MCF 10A (cell line): ENCODE measurements around the gene CABLES1. TPM values are rescaled to one million over a fixed set of nuclear protein-coding genes. Genes with fewer than 3 reads are reported as not detected.

Experiments
- BruUV-seq: library from RNA; stranded (reverse); fragments of 400-500 nt; replicated peaks from 2 replicates; lab custom pipeline; 2021; lab: Mats Ljungman, UMichigan
- CTCF ChIA-PET: fragments of 300-600 bp; sonication (Branson Sonifier 250); formaldehyde crosslinking; extraction: SDS; loops from one replicate; lab custom pipeline; 2021; ENCODE audit warnings: antibody characterized with exemption, inconsistent platforms; lab: Yijun Ruan, JAX
- POLR2A ChIA-PET: fragments of 300-600, 350-650 bp; sonication (Branson Sonifier 250); formaldehyde crosslinking; extraction: SDS; loops from one replicate; lab custom pipeline; 2020; ENCODE audit warnings: antibody characterized with exemption, inconsistent platforms; lab: Yijun Ruan, JAX
- DNase-seq: peaks from one replicate; pipeline ENCODE4 v3.0.0-alpha.2; 2018; ENCODE audit not compliant: unreplicated experiment
- H3K27ac Mint-ChIP-seq: one replicate; pipeline ENCODE4 v1.8.0; 2022; ENCODE audit warnings: mild to moderate bottlenecking, low read depth, mixed read lengths; ENCODE audit not compliant: unreplicated experiment
- H3K27me3 Mint-ChIP-seq: one replicate; pipeline ENCODE4 v1.8.0; 2022; ENCODE audit warnings: mixed read lengths; ENCODE audit not compliant: insufficient read depth, unreplicated experiment
- H3K36me3 Mint-ChIP-seq: one replicate; pipeline ENCODE4 v1.8.0; 2022; ENCODE audit warnings: mild to moderate bottlenecking, moderate library complexity, mixed read lengths; ENCODE audit not compliant: insufficient read depth, unreplicated experiment
- H3K4me1 Mint-ChIP-seq: one replicate; pipeline ENCODE4 v1.8.0; 2022; ENCODE audit warnings: mixed read lengths; ENCODE audit not compliant: insufficient read depth, unreplicated experiment
- H3K4me3 Mint-ChIP-seq: one replicate; pipeline ENCODE4 v1.8.0; 2022; ENCODE audit warnings: mild to moderate bottlenecking, moderate library complexity, mixed read lengths; ENCODE audit not compliant: unreplicated experiment
- H3K9me3 Mint-ChIP-seq: one replicate; pipeline ENCODE4 v1.8.0; 2022; ENCODE audit warnings: mixed read lengths; ENCODE audit not compliant: unreplicated experiment
- CTCF ChIP-seq: fragments of 200-600 bp; IDR thresholded peaks from one replicate; pipeline ENCODE4 v1.8.0; 2022; ENCODE audit warnings: antibody characterized with exemption, mild to moderate bottlenecking; ENCODE audit not compliant: unreplicated experiment
- intact Hi-C: fragments of 100-400 bp; cut with micrococcal nuclease; formaldehyde crosslinking; loops from 2 replicates; pipeline ENCODE4 v1.14.1; 2022
- total RNA-seq: library from RNA; stranded (reverse); gene quantifications from 2 replicates; pipeline ENCODE4 v1.2.3, GENCODE V29; 2022

The CABLES1 gene
- total RNA-seq, 1 experiment from 2014 or later: 3.2 TPM

GRCh38 chr18:23137788-23138216 is 2.5 kb downstream of the CABLES1 start:
- DNase-seq: no peak
- no TSS peak for BruUV-seq
- Mint-ChIP-seq H3K4me1 (peaks cover 27% of the 10 kb centered on the region), H3K27ac (no peak overlapping the region), H3K9me3 (no peaks in the 10 kb centered on the region), H3K27me3 (no peaks in the 10 kb centered on the region), H3K4me3 (no peak overlapping the region), H3K36me3 (no peaks in the 10 kb centered on the region)
- ChIA-PET POLR2A (interaction anchor here (0.7 to 1.5 kb wide), 4 partner anchors 105 to 315 kb away, joined by 3 to 4 read pairs (median 3); partner anchors contain the start of gene RIOK3), CTCF (interaction anchor here (1.0 to 1.3 kb wide), 2 partner anchors 107 to 241 kb away, joined by 3 read pairs; no protein-coding TSS in a partner anchor)
- no peak for TF ChIP-seq CTCF
- intact Hi-C loops: loop anchor here (10.0 kb wide), 2 partner anchors 117 to 447 kb away; partner anchors contain the start of gene NPC1

DNA sequence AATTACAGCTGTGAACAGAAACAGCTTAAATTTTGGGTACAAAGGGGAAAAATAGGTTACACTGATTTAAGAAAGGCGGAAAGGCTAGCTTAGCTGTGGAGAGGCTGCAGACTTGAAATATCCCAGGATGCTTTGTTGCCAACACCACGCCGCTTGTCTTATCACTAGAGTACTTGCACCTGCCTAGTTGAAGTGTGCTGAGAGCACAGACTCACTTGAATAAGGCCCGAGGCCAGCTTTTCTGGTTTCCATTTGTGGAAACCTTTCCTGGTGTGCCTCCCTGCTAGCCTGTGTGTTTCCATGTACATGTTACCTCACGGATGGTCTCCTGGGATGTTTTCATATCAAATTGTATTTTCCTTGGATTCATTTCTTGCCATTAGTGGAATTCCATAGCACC is 3.2 kb downstream of the CABLES1 start:
- intact Hi-C loops: loop anchor here (10.0 kb wide), 2 partner anchors 116 to 446 kb away; partner anchors contain the start of gene NPC1
- POLR2A ChIA-PET: interaction anchor here (0.7 to 1.5 kb wide), 3 partner anchors 106 to 315 kb away, joined by 3 to 4 read pairs (median 3); partner anchors contain the start of gene RIOK3
- no peaks in the 10 kb centered on the region for H3K9me3 Mint-ChIP-seq
- no TSS peak for BruUV-seq
- H3K36me3 Mint-ChIP-seq: no peaks in the 10 kb centered on the region
- H3K4me3 Mint-ChIP-seq: no peak overlapping the region
- DNase-seq: no peak
- H3K27ac Mint-ChIP-seq: no peak overlapping the region
- no peak for TF ChIP-seq CTCF
- H3K27me3 Mint-ChIP-seq: no peaks in the 10 kb centered on the region
- peaks cover 34% of the 10 kb centered on the region for H3K4me1 Mint-ChIP-seq
- CTCF ChIA-PET: interaction anchor here (0.8 to 1.5 kb wide), 4 partner anchors 240 to 273 kb away, joined by 3 to 7 read pairs (median 5); no protein-coding TSS in a partner anchor

DNA sequence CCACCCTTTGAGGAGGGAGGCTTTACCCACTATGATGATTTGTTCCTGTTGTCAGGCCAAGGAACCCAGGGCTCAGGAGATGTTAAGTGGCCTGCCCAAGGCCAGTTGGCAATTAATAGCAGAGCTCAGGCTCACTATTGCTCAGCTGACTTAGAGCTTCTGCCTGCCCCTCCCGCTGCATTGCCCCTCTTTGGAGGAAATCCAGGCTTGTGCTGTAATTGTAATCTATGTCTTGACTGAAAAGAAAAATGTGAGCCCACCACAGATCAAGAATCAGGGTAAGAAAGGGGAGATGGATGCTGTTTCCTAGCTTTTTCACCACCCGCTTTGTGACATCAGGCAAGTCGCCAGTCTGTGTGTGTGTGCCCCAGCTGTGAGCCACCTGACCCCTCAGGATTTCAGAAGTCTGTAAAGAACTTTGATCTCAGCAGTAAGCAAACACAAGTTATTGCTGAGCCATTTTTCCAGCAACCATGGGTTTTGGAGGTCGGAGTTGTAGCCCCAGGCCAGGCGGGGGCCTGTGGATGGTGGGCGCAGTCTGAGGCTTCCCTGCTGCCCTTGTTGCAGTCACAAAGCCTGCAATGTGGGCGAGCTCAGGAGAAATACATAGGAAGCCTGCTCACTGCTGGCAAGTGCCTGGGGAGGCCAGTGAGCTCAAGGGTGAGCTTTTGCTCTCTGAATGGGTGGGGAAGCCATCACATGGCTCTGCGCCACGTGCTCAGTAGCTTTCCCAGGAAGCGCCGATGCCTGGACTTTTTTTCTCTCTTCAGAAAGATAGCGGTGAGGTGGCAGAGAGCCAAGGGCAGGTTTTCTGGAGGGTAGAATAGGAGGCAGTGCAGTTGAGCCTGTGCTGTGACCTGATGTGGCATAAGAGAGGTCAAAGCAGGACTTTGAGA is 6.1 kb downstream of the CABLES1 start:
- H3K9me3 Mint-ChIP-seq: no peaks in the 10 kb centered on the region
- H3K4me1 Mint-ChIP-seq: peaks cover 31% of the 10 kb centered on the region

More for the DNA sequence above, 6.1 kb downstream of the CABLES1 start:
- no peak for DNase-seq
- Mint-ChIP-seq H3K4me3 (no peak overlapping the region), H3K27ac (no peak overlapping the region), H3K36me3 (no peaks in the 10 kb centered on the region), H3K27me3 (no peaks in the 10 kb centered on the region)
- intact Hi-C loops: no loop called here
- ChIA-PET POLR2A (no interaction called here), CTCF (interaction anchor here (0.7 kb wide), 2 partner anchors 237 to 238 kb away, joined by 3 read pairs; no protein-coding TSS in a partner anchor)
- BruUV-seq: no TSS peak
- TF ChIP-seq CTCF: no peak
